ENCODE measurements around the gene AHNAK2. TPM values are rescaled to one million over a fixed set of nuclear protein-coding genes. Genes with fewer than 3 reads are reported as not detected.

Gene AHNAK2
- total RNA-seq, 1 donor from 2014 or later: 26.9 TPM

DNA sequence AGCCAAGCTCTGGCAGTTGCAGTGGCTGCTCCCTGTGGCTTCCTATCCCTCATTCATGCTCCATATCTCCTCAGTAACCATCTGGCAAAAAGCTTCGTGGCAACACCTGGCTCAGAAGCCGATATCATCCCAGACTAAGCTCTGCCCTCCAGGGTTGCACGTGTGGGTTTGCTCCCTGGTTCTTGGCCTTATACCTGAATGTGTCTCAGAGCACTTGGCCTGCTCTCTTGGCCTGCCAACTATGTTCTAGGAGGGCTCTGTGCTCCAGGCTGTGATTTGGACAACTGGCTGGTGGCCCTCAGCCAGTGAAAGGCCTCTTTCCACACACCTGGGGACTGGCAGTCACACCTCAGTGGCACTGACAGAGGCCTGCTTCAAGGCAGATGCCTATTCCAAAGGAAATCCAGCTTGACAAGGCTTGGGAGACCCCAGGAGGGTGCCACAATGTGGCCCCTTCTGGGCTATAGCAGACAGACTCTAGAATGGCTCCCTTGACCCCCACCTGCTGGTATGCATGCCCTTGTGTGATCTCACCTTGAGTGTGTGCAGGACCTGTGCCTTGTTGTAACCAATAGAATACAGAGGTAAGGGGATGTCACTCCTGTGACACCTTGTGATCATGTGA, 43.0 kb downstream of the AHNAK2 start:
- H3K4me3 Mint-ChIP-seq (ENCODE audit: unreplicated experiment): no peak overlapping the region
- DNase-seq (ENCODE audit: low spot score): no peak
- H3K9me3 Mint-ChIP-seq (ENCODE audit: unreplicated experiment): no peaks in the 10 kb centered on the region
- H3K27me3 Mint-ChIP-seq (ENCODE audit: unreplicated experiment): peaks cover 17% of the 10 kb centered on the region
- peaks cover 9% of the 10 kb centered on the region for H3K36me3 Mint-ChIP-seq (ENCODE audit: low read depth, unreplicated experiment)
- TF ChIP-seq, protein P1, sequence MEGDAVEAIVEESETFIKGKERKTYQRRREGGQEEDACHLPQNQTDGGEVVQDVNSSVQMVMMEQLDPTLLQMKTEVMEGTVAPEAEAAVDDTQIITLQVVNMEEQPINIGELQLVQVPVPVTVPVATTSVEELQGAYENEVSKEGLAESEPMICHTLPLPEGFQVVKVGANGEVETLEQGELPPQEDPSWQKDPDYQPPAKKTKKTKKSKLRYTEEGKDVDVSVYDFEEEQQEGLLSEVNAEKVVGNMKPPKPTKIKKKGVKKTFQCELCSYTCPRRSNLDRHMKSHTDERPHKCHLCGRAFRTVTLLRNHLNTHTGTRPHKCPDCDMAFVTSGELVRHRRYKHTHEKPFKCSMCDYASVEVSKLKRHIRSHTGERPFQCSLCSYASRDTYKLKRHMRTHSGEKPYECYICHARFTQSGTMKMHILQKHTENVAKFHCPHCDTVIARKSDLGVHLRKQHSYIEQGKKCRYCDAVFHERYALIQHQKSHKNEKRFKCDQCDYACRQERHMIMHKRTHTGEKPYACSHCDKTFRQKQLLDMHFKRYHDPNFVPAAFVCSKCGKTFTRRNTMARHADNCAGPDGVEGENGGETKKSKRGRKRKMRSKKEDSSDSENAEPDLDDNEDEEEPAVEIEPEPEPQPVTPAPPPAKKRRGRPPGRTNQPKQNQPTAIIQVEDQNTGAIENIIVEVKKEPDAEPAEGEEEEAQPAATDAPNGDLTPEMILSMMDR (IDR thresholded peaks at IDR 0.05; ENCODE audit: unreplicated experiment): no peak
- H3K27ac Mint-ChIP-seq (ENCODE audit: unreplicated experiment): no peak overlapping the region
- H3K4me1 Mint-ChIP-seq (ENCODE audit: unreplicated experiment): peaks cover 10% of the 10 kb centered on the region

DNA sequence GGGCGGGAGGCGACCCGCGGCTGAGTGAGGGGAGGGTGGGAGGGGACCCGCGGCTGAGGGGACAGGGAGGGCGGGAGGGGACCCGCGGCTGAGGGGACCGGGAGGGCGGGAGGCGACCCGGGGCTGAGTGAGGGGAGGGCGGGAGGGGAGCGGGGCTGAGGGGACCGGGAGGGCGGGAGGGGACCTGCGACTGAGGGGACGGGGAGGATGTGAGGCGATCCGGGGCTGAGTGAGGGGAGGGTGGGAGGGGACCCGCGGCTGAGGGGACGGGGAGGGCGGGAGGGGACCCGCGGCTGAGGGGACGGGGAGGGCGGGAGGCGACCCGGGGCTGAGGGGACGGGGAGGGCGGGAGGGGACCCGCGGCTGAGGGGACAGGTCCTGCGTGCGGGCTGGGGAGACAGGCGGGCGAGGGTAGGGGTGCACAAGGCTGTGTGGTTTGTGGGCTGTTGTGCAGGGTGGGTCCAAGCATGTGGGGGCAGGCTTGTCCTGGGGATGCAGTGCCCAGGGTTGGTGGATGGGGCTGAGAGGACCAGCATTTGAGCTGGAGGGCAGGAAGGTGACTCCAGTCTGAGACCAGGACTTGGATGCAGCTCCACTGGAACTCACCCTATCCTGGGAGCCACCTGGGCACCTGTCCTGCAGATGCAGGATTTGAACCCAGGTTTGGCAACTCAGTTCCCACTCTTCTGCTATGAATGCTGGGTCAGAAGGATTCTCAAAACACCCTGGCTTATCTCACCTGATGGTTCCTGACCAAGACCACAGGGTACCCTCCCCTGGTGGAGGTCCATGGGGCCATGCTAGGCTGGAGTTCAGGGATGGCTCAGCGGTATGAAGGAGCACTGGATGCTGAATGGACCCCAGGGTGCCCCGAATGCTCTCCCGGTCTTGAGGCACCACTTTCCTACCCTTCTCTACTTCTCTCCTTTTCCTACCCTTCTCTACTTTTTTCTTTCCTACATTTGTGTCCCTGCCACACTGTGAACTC, 44.1 kb downstream of the AHNAK2 start:
- no peak overlapping the region for H3K27ac Mint-ChIP-seq (ENCODE audit: unreplicated experiment)
- DNase-seq (ENCODE audit: low spot score): no peak
- H3K4me3 Mint-ChIP-seq (ENCODE audit: unreplicated experiment): peak overlapping the region; percentile 73

DNA sequence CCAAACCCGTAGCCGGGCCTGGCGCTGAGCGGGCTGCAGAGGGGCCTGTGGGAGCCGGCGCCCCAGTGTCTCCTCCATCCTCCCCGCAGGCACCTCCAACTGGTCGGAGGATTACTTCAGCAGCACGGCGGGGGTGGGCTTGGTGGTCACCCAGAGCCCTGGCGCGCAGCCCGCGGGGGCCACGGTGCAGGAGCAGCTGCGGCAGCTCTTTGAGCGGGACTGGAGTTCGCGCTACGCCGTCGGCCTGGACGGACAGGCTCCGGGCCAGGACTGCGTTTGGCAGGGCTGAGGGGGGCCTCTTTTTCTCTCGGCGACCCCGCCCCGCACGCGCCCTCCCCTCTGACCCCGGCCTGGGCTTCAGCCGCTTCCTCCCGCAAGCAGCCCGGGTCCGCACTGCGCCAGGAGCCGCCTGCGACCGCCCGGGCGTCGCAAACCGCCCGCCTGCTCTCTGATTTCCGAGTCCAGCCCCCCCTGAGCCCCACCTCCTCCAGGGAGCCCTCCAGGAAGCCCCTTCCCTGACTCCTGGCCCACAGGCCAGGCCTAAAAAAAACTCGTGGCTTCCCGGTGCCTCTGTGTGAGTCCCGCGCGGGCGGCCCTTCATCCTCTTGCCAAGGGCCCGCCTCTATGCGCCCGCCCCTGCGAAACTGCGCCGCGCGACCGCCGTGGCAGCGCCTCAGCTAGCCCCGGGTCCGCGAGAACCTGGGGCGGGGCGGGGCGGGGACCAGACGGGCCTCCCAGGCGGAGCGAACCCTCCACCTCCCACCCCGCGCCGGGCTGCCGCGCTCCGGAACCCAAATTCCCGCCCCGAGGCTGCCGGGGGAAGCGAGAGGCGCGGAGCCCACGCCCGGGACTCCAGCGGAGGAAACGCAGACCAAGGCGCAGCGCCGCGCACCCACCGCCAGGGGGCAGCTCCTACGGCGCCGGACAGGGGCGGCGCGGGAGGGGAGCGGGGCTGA, 45.2 kb downstream of the AHNAK2 start:
- Mint-ChIP-seq H3K9me3 (ENCODE audit: unreplicated experiment) (no peaks in the 10 kb centered on the region), H3K36me3 (ENCODE audit: low read depth, unreplicated experiment) (peaks cover 4% of the 10 kb centered on the region), H3K4me3 (ENCODE audit: unreplicated experiment) (no peak overlapping the region), H3K4me1 (ENCODE audit: unreplicated experiment) (peaks cover 10% of the 10 kb centered on the region), H3K27ac (ENCODE audit: unreplicated experiment) (no peak overlapping the region), H3K27me3 (ENCODE audit: unreplicated experiment) (peaks cover 18% of the 10 kb centered on the region)
- peak; percentile 91 for DNase-seq (ENCODE audit: low spot score)
- TF ChIP-seq, protein P1 (IDR thresholded peaks at IDR 0.05; ENCODE audit: unreplicated experiment): peak; percentile 79

More for the DNA sequence above, 44.1 kb downstream of the AHNAK2 start:
- H3K4me1 Mint-ChIP-seq (ENCODE audit: unreplicated experiment): peaks cover 10% of the 10 kb centered on the region
- peaks cover 9% of the 10 kb centered on the region for H3K36me3 Mint-ChIP-seq (ENCODE audit: low read depth, unreplicated experiment)
- TF ChIP-seq, protein P1 (IDR thresholded peaks at IDR 0.05; ENCODE audit: unreplicated experiment): no peak
- H3K9me3 Mint-ChIP-seq (ENCODE audit: unreplicated experiment): no peaks in the 10 kb centered on the region
- H3K27me3 Mint-ChIP-seq (ENCODE audit: unreplicated experiment): peaks cover 18% of the 10 kb centered on the region

DNA sequence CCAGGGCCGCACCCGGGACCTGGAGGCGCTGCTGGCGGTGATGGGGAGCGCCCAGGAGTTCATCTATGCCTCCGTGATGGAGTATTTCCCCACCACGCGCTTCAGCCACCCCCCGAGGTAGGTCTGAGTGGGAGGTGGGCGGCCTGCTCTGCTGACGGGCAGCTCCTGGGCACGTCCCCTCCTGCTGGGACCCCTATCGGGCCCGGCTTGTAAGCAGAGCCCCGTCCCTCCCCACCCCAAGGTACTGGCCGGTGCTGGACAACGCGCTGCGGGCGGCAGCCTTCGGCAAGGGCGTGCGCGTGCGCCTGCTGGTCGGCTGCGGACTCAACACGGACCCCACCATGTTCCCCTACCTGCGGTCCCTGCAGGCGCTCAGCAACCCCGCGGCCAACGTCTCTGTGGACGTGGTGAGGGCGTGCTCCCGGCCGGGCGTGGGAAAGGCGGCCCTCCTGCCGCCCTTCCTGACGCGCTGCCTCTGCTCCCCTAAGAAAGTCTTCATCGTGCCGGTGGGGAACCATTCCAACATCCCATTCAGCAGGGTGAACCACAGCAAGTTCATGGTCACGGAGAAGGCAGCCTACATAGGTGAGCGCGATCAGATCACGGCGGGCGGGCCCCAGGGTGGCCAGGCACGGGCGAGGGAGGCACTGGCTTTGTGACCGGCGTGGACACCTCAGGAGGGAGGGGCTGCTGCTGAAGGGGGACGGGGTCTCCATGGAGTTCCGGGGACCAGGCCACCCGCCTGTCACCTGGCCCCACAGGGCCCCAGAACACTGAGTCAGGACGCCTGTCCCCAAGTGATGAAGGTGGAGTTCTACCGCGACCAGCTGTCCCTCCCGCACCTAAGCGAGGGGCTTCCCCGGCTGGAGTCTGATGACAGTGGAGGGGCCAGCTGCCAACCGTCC, 46.2 kb downstream of the AHNAK2 start:
- Mint-ChIP-seq H3K4me1 (ENCODE audit: unreplicated experiment) (peaks cover under 1% of the 10 kb centered on the region), H3K9me3 (ENCODE audit: unreplicated experiment) (no peaks in the 10 kb centered on the region), H3K4me3 (ENCODE audit: unreplicated experiment) (no peak overlapping the region), H3K36me3 (ENCODE audit: low read depth, unreplicated experiment) (no peaks in the 10 kb centered on the region), H3K27ac (ENCODE audit: unreplicated experiment) (no peak overlapping the region), H3K27me3 (ENCODE audit: unreplicated experiment) (peaks cover 16% of the 10 kb centered on the region)
- peak; percentile 27 for DNase-seq (ENCODE audit: low spot score)
- TF ChIP-seq, protein P1 (IDR thresholded peaks at IDR 0.05; ENCODE audit: unreplicated experiment): no peak

All from endothelial cell (in vitro differentiated cells).